GM23248 (cell line): ENCODE measurements around the gene HSPB3.

Source experiments
- EZH2 ChIP-seq: fragments of 200-600 bp; sonication (generic); IDR thresholded peaks from 2 replicates; pipeline ENCODE4 v1.6.1; 2018; ENCODE audit warnings: antibody characterized with exemption, mild to moderate bottlenecking; ENCODE audit not compliant: insufficient read depth, poor library complexity, severe bottlenecking
- EZH2phosphoT487 ChIP-seq: fragments of 200-600 bp; sonication (generic); IDR thresholded peaks from 2 replicates; pipeline ENCODE4 v1.6.1; 2018; ENCODE audit warnings: antibody characterized with exemption, moderate library complexity, mild to moderate bottlenecking, low read depth; ENCODE audit not compliant: insufficient read depth

DNA sequence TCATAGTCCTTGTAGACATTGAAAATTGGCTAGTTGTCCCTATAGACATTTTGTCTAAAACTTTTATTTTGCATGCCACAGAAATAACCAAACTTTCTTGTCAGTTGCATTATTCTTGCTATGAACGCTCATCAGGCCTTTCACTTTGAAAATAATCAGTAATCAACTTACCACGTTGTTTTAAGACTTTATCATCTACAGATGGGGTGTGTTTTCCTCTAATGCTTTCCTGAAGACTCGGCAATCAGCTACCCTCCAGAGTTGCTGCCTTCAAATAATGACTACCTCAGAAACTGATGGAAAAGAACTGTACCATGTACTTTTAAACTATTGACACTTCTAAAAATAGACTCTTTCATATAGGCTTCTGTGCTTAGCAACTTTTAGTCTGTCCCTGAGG lies 33.5 kb upstream of the HSPB3 start:
- TF ChIP-seq EZH2 (no peak), EZH2phosphoT487 (no peak)
